Sigmoid colon (tissue), 7 donors: ENCODE data around the gene MRPS27. TPM values are rescaled to one million over a fixed set of nuclear protein-coding genes. Genes with fewer than 3 reads are reported as not detected.

ENCODE experiments used
- DNase-seq: peaks from one replicate; pipeline ENCODE4 v3.0.0-alpha.2; 2019
- H3K27ac ChIP-seq, 4 donors: fragments of 200-600 bp; sonication (generic); one replicate each; pipeline ENCODE4 v1.5.1; 2016 to 2019; ENCODE audit warnings: mild to moderate bottlenecking in 1 of 4
- H3K27me3 ChIP-seq, 3 donors: fragments of 200-600 bp; sonication (generic); one replicate each; pipeline ENCODE4 v1.5.1; 2019; ENCODE audit warnings: mild to moderate bottlenecking in 1 of 3
- H3K36me3 ChIP-seq, 4 donors: fragments of 200-600 bp; sonication (generic); one replicate each; pipeline ENCODE4 v1.5.1; 2016 to 2019
- H3K4me1 ChIP-seq, 4 donors: fragments of 200-600 bp; sonication (generic); one replicate each; pipeline ENCODE4 v1.5.1; 2017 to 2019
- H3K4me3 ChIP-seq, 4 donors: fragments of 200-600 bp; sonication (generic); one replicate each; pipeline ENCODE4 v1.5.1; 2017 to 2019; ENCODE audit warnings: mild to moderate bottlenecking in 2 of 4, moderate library complexity in 1 of 4
- H3K9me3 ChIP-seq, 4 donors: fragments of 200-600 bp in 3 of 4; sonication (generic) in 3 of 4; one replicate each; pipeline versions ENCODE4 v1.5.1 to v1.6.1; 2013 to 2019
- CTCF ChIP-seq, 4 experiments: fragments of 450-650 bp in 3 of 4; fragments of 200-600 bp in 1 of 4; IDR thresholded peaks; one replicate each; pipeline ENCODE4 v1.5.1; 2016 to 2019; ENCODE audit warnings: antibody characterized with exemption in 4 of 4, mild to moderate bottlenecking in 3 of 4, moderate library complexity in 2 of 4
- EP300 ChIP-seq, 4 donors: sonication (generic); formaldehyde crosslinking; IDR thresholded peaks; one replicate each; pipeline ENCODE4 v1.6.1; 2017; ENCODE audit warnings: antibody characterized with exemption in 4 of 4
- POLR2A ChIP-seq, 2 donors: fragments of 450-650 bp; IDR thresholded peaks; one replicate each; pipeline ENCODE4 v1.6.1; 2016; ENCODE audit warnings: antibody characterized with exemption in 2 of 2, mild to moderate bottlenecking in 2 of 2, moderate library complexity in 2 of 2
- POLR2AphosphoS5 ChIP-seq, 4 donors: sonication (generic); formaldehyde crosslinking; IDR thresholded peaks; one replicate each; pipeline ENCODE4 v1.6.1; 2017; ENCODE audit warnings: antibody characterized with exemption in 4 of 4
- WGBS, 2 donors: extraction: QIAGEN DNeasy Blood & Tissue Kit; methylation state at CpG; one replicate each; pipeline ENCODE4 v1.1.7; 2013; 5-methylcytosine and 5-hydroxymethylcytosine counted together
- intact Hi-C: fragments of 100-400 bp; cut with DNase I; formaldehyde crosslinking; loops from one replicate; pipeline ENCODE4 v1.15.1; 2023
- polyA plus RNA-seq, 3 donors: library from polyadenylated mRNA; stranded (reverse); fragments of 200-250 nt; gene quantifications; one replicate each; pipeline ENCODE4 v1.2.3, GENCODE V29; 2013
- total RNA-seq, 4 donors: library from RNA; depleted of rRNA; stranded (reverse); fragments of >200 nt; gene quantifications; one replicate each; pipeline ENCODE4 v1.1.0, GENCODE V29; 2016
- donor health status: healthy with polysubstance abuse.
- donor health status: Bipolar disorder and iron deficiency.
- donor health status: healthy.

MRPS27 gene
- total and polyA plus RNA-seq, 7 donors: 23.1 to 64.0 (median 44.8) TPM

DNA sequence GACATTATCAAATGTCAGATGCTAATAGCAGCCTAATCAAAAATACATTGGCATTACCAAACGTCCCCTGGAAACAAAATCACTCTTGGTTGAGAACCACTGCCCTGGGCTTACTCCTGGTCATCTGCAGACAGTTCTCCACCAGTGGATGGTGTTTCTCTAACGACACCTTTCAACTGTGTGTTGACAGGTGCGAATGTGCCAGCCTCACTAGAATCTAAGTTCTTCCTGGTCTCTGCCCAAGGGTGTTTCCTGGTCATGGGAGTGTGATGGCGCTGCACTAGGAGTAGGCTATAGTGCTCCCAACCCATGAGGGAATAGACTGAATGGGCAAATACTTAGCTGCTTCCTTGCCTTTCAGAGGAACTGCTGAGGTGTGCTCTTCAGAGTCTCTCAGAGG, 105.9 kb downstream of the MRPS27 start:
- Histone ChIP-seq H3K27ac (no peak overlapping the region), H3K4me1 (peaks cover 0 to 23% (median 20%) of the 10 kb centered on the region in 4 donors), H3K36me3 (peaks cover 0 to 14% (median 6%) of the 10 kb centered on the region in 4 donors), H3K9me3 (no peaks in the 10 kb centered on the region), H3K27me3 (no peaks in the 10 kb centered on the region), H3K4me3 (no peak overlapping the region)
- no peak for TF ChIP-seq CTCF (IDR thresholded peaks at IDR 0.05)
- TF ChIP-seq POLR2AphosphoS5 (IDR thresholded peaks at IDR 0.05): no peak
- TF ChIP-seq EP300 (IDR thresholded peaks at IDR 0.05): no peak
- no peak for TF ChIP-seq POLR2A (IDR thresholded peaks at IDR 0.05)
- WGBS, 2 donors: 83 to 92% methylated on average over 4 of the region's 4 CpGs
- intact Hi-C loops: no loop called here
- DNase-seq: no peak

DNA sequence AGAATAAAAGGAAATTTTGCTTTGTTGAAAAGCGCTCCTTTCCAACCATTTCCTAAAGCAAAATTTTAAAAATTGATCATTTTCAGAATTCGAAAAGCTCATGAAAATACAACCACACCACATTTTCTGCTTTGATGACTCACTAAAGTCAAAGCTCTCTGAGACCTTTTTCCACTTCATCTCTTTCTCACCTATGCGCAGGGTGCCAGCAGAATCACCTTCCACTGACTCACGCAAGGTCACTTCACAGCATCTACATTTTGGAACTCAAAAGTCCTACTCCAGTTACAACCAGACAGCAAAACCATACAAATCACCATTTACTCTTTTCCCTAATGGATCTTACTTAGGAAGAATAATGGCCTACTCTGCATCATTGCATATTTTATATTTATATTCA, 106.6 kb downstream of the MRPS27 start:
- H3K4me3 ChIP-seq: no peak overlapping the region
- H3K27ac ChIP-seq: no peak overlapping the region
- H3K27me3 ChIP-seq: no peaks in the 10 kb centered on the region
- no peak for DNase-seq
- WGBS, 2 donors: 95 to 96% methylated on average over 4 of the region's 4 CpGs
- H3K9me3 ChIP-seq: no peaks in the 10 kb centered on the region
- intact Hi-C loops: no loop called here
- H3K36me3 ChIP-seq: peaks cover 0 to 7% (median 2%) of the 10 kb centered on the region in 4 donors
- TF ChIP-seq POLR2A (IDR thresholded peaks at IDR 0.05): no peak
- TF ChIP-seq CTCF (IDR thresholded peaks at IDR 0.05): no peak
- TF ChIP-seq POLR2AphosphoS5 (IDR thresholded peaks at IDR 0.05): no peak
- TF ChIP-seq EP300 (IDR thresholded peaks at IDR 0.05): no peak
- H3K4me1 ChIP-seq: peaks cover 0 to 25% (median 21%) of the 10 kb centered on the region in 4 donors

DNA sequence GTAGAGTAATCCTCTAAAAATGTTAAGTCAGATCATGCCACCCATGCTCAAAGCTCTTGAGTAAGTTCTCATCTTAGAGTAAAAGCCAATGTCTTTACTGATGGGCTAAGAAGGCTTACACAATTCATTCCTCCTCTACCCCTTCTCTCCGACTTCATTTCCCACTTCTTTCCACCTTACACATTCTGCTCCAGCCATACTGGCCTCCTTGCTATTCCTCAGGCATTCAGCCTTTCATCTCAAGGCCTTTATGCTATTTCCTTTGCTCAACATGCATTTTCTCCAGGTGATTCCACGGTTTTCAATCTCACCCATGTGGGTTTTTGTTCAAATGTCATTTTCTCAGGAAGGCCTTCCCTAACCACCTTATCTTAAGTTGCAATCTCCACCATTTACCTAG, 107.9 kb downstream of the MRPS27 start:
- intact Hi-C loops: no loop called here
- TF ChIP-seq CTCF (IDR thresholded peaks at IDR 0.05): no peak
- TF ChIP-seq EP300 (IDR thresholded peaks at IDR 0.05): no peak
- TF ChIP-seq POLR2AphosphoS5 (IDR thresholded peaks at IDR 0.05): no peak
- no peak for TF ChIP-seq POLR2A (IDR thresholded peaks at IDR 0.05)
- Histone ChIP-seq H3K36me3 (no peaks in the 10 kb centered on the region), H3K4me1 (peaks cover 0 to 25% (median 21%) of the 10 kb centered on the region in 4 donors), H3K27me3 (no peaks in the 10 kb centered on the region), H3K4me3 (no peak overlapping the region), H3K27ac (no peak overlapping the region), H3K9me3 (no peaks in the 10 kb centered on the region)
- 92 to 95% methylated on average over 2 of the region's 2 CpGs for WGBS, 2 donors
- no peak for DNase-seq

DNA sequence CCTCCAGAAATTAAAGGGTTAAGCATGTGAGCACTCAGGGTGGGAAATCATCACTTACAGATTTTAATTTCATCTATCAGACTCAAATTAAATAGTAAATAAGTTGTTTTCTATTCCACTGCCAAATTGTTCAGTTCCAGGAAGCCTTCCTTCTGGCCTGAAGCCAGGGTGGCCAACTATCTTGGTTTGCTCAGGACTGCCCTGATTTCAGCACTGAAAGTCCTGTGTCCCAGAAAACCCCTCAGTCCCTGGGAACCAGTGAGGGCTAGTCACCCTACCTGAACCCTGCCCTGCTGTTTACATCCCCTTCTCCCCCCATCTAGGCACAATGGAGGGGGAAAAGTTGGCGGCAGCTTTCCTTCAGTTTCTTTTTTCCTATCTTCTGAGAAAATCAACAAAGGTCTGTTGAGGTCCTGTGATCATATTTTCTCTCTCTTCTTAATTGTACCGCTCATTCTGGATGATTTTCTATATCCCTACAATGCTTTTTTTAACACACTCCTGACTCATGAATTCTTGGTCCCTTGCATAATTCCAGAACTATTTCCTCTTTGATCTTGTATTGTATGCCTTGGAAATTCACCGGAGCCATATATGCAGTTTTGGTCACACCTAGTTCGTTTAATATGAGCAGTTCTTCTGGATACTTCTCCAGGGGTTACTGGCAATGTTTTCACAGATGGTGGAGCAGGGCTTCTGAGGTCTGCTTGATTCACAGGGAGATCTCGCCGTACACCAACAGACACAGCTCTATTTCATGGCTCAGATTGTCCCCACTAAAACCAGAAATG, 109.0 kb downstream of the MRPS27 start:
- peak overlapping the region in 3 of 4 donors; percentile 46 to 67 (median 64) for H3K27ac ChIP-seq

More for the DNA sequence above, 109.0 kb downstream of the MRPS27 start:
- H3K36me3 ChIP-seq: peaks cover 0 to 8% (median 1%) of the 10 kb centered on the region in 4 donors
- TF ChIP-seq CTCF (IDR thresholded peaks at IDR 0.05): no peak
- no peak for TF ChIP-seq POLR2A (IDR thresholded peaks at IDR 0.05)
- TF ChIP-seq EP300 (IDR thresholded peaks at IDR 0.05): no peak
- TF ChIP-seq POLR2AphosphoS5 (IDR thresholded peaks at IDR 0.05): no peak
- DNase-seq: no peak
- no peaks in the 10 kb centered on the region for H3K27me3 ChIP-seq
- WGBS, 2 donors: 66 to 77% methylated on average over 6 of the region's 6 CpGs
- H3K9me3 ChIP-seq: no peaks in the 10 kb centered on the region
- H3K4me1 ChIP-seq: peaks cover 0 to 25% (median 21%) of the 10 kb centered on the region in 4 donors
- H3K4me3 ChIP-seq: no peak overlapping the region
- intact Hi-C loops: no loop called here
